SK-N-SH treated with all-trans-retinoic acid at 6 μM for 48 hours (cell line): Measurements from ENCODE around the gene ELAC2.

Experiments used
- CREB5 ChIP-seq: fragments of 250-450 bp; sonication (Bioruptor Pico); IDR thresholded peaks from 2 replicates; pipeline ENCODE4 v1.5.1; 2020; ENCODE audit warnings: low read depth, mild to moderate bottlenecking, moderate library complexity
- CSDC2 ChIP-seq: fragments of 250-450 bp; sonication (Bioruptor Pico); IDR thresholded peaks from 2 replicates; pipeline ENCODE4 v1.5.0; 2020; ENCODE audit warnings: mild to moderate bottlenecking, moderate library complexity
- PATZ1 ChIP-seq: fragments of 250-450 bp; sonication (Bioruptor Pico); IDR thresholded peaks from 2 replicates; pipeline ENCODE4 v1.8.0; 2020; ENCODE audit warnings: mild to moderate bottlenecking, moderate library complexity, borderline replicate concordance
- POU6F1 ChIP-seq: fragments of 250-450 bp; sonication (Bioruptor Pico); IDR thresholded peaks from 2 replicates; pipeline ENCODE4 v1.8.0; 2021; ENCODE audit warnings: low read depth, mild to moderate bottlenecking, moderate library complexity, borderline replicate concordance
- RARB ChIP-seq: fragments of 250-450 bp; sonication (Bioruptor Pico); IDR thresholded peaks from 2 replicates; pipeline ENCODE4 v1.8.0; 2021; ENCODE audit warnings: mild to moderate bottlenecking, moderate library complexity
- TOX ChIP-seq: fragments of 250-450 bp; sonication (Bioruptor Pico); IDR thresholded peaks from 2 replicates; pipeline ENCODE4 v1.8.0; 2021; ENCODE audit warnings: mild to moderate bottlenecking, moderate library complexity, borderline replicate concordance
- ZFP3 ChIP-seq: fragments of 250-450 bp; sonication (Bioruptor Pico); IDR thresholded peaks from 2 replicates; pipeline ENCODE4 v1.5.0; 2020; ENCODE audit warnings: mild to moderate bottlenecking, moderate library complexity
- ZFP30 ChIP-seq: fragments of 450-650 bp; formaldehyde crosslinking; IDR thresholded peaks from 2 replicates; pipeline ENCODE4 v1.5.0; 2022; ENCODE audit warnings: mild to moderate bottlenecking, moderate library complexity

GRCh38 chr17:13044572-13045065 is 26.8 kb upstream of the ELAC2 start:
- TF ChIP-seq TOX (CRISPR knock-in tag) (no peak), CSDC2 (no peak), CREB5 (CRISPR knock-in tag) (no peak), ZFP3 (no peak), ZFP30 (CRISPR knock-in tag) (no peak), PATZ1 (CRISPR knock-in tag) (no peak), POU6F1 (no peak), RARB (no peak)
